K562 (cell line): ENCODE measurements around the gene SENP3. TPM values are rescaled to one million over a fixed set of nuclear protein-coding genes. Genes with fewer than 3 reads are reported as not detected.

Experiments used
- ASH1L ChIP-seq: fragments of 450-650 bp; IDR thresholded peaks from 2 replicates; pipeline ENCODE4 v1.6.1; 2018; ENCODE audit warnings: borderline replicate concordance, mild to moderate bottlenecking, low read depth; ENCODE audit not compliant: partially characterized antibody
- CBX1 ChIP-seq: sonication (generic); IDR thresholded peaks from 2 replicates; pipeline ENCODE4 v1.6.1; 2016; ENCODE audit warnings: antibody characterized with exemption, low read depth, mild to moderate bottlenecking
- DMBX1 ChIP-seq: fragments of 250-450 bp; sonication (Bioruptor Pico); IDR thresholded peaks from 2 replicates; pipeline ENCODE4 v1.8.0; 2022; ENCODE audit warnings: inconsistent platforms, mild to moderate bottlenecking, moderate library complexity, borderline replicate concordance
- GMEB1 ChIP-seq: fragments of 250-450 bp; sonication (Bioruptor Pico); IDR thresholded peaks from 2 replicates; pipeline ENCODE4 v1.4.0; 2020; ENCODE audit warnings: mild to moderate bottlenecking
- HCFC1 ChIP-seq: IDR thresholded peaks from 2 replicates; pipeline ENCODE4 v1.6.1; 2012; ENCODE audit warnings: low read depth, low read length, improper control_type of control experiment
- HDAC8 ChIP-seq: fragments of 450-650 bp; IDR thresholded peaks from 2 replicates; pipeline ENCODE4 v1.6.1; 2016; ENCODE audit warnings: mild to moderate bottlenecking, missing genetic modification characterization, moderate library complexity, missing compliant biosample characterization
- MAX ChIP-seq: sonication (generic); formaldehyde crosslinking; IDR thresholded peaks from 2 replicates; pipeline ENCODE4 v1.9.0; 2022; ENCODE audit warnings: mild to moderate bottlenecking, missing genetic modification reagents
- MNT ChIP-seq, 2 experiments: fragments of 450-650 bp; conservative IDR thresholded peaks; 2 replicates each; pipeline ENCODE4 v1.6.1; 2017; ENCODE audit warnings: mild to moderate bottlenecking in 2 of 2, moderate library complexity in 2 of 2
- MYC ChIP-seq, 2 experiments: fragments of 250-450 bp in 1 of 2; sonication (Bioruptor Pico) in 1 of 2; IDR thresholded peaks; 2 replicates each; pipeline versions ENCODE4 v1.5.1 to v1.6.1; 2012 to 2021; ENCODE audit warnings: low read depth in 2 of 2, borderline replicate concordance in 1 of 2, improper control_type of control experiment in 1 of 2, low read length in 1 of 2, mild to moderate bottlenecking in 1 of 2, moderate library complexity in 1 of 2
- MYNN ChIP-seq, 2 experiments: sonication (generic); formaldehyde crosslinking in 1 of 2; IDR thresholded peaks; 2 replicates each; pipeline versions ENCODE4 v1.5.0 to v1.6.1; 2016 to 2020; ENCODE audit warnings: antibody characterized with exemption in 1 of 2, missing genetic modification reagents in 1 of 2
- PML ChIP-seq: IDR thresholded peaks from 2 replicates; pipeline ENCODE4 v1.6.1; 2012; ENCODE audit warnings: low read length, inconsistent platforms
- RBM15 ChIP-seq: fragments of 200-400 bp; formaldehyde crosslinking; IDR thresholded peaks from 2 replicates; pipeline ENCODE4 v1.6.1; 2018; ENCODE audit warnings: mild to moderate bottlenecking, low read length, moderate library complexity; ENCODE audit not compliant: insufficient read depth
- SMARCC2 ChIP-seq: fragments of 450-650 bp; IDR thresholded peaks from 2 replicates; pipeline ENCODE4 v1.6.1; 2017; ENCODE audit warnings: antibody characterized with exemption, moderate library complexity, mild to moderate bottlenecking, low read depth
- SRSF9 ChIP-seq: fragments of 200-400 bp; formaldehyde crosslinking; IDR thresholded peaks from 2 replicates; pipeline ENCODE4 v1.6.1; 2017; ENCODE audit warnings: low read depth, low read length, borderline replicate concordance
- ZNF175 ChIP-seq: fragments of 200-800 bp; sonication (Bioruptor generic); IDR thresholded peaks from 2 replicates; pipeline ENCODE4 v1.6.1; 2016; ENCODE audit warnings: low read depth, mild to moderate bottlenecking, missing genetic modification characterization, missing compliant biosample characterization
- ZNF263 ChIP-seq: sonication (generic); formaldehyde crosslinking; IDR thresholded peaks from 2 replicates; pipeline ENCODE4 v1.8.0; 2022; ENCODE audit warnings: mild to moderate bottlenecking, missing genetic modification reagents, borderline replicate concordance
- ZNF609 ChIP-seq: sonication (generic); formaldehyde crosslinking; IDR thresholded peaks from 2 replicates; pipeline ENCODE4 v1.8.1; 2023; ENCODE audit warnings: missing genetic modification reagents, mild to moderate bottlenecking, borderline replicate concordance
- polyA plus RNA-seq, 8 experiments: library from polyadenylated mRNA; depleted of rRNA in 4 of 8; stranded (reverse) in 5 of 8; unstranded in 3 of 8; fragments of >200 nt; fragmentation: Nextera tagmentation in 2 of 8; fragmentation: Illumina TruSeq in 1 of 8; extraction: Ambion mirVana in 2 of 8; extraction: Trizol in 1 of 8; gene quantifications; 2 replicates each; pipeline versions ENCODE4 v1.2.1 to v1.2.3, GENCODE V29; 2011 to 2014; ENCODE audit warnings: inconsistent platforms in 1 of 8, missing spikeins in 1 of 8
- total RNA-seq, 7 experiments: library from RNA; depleted of rRNA in 6 of 7; stranded (reverse); fragments of >200 nt in 6 of 7; fragmentation: Illumina TruSeq in 2 of 7; extraction: Trizol in 2 of 7; gene quantifications; 2 replicates each; pipeline versions ENCODE4 v1.2.1 to v1.2.3, GENCODE V29; 2011 to 2021; ENCODE audit warnings: low replicate concordance in 1 of 7

SENP3 gene
- total and polyA plus RNA-seq, 9 of the 15 experiments (the other 6 are each of a cell fraction or from before 2014, with no cell fraction given) = 0.63 to 102 (median 78.8) TPM

GRCh38 chr17:7583253-7584109, 21.8 kb downstream of the SENP3 start, which contains the start of gene MPDU1 (continued):
- 0 out of 2 replicates have a peak, but pooled peaks have one; percentile 66 for TF ChIP-seq ZNF609 (CRISPR knock-in tag)
- no peak for TF ChIP-seq MYNN (IDR thresholded peaks at IDR 0.05)
- no peak for TF ChIP-seq MYNN (CRISPR knock-in tag; IDR thresholded peaks at IDR 0.05)
- peak; percentile 99 for TF ChIP-seq MAX
- TF ChIP-seq ZNF175 (CRISPR knock-in tag) = peak; percentile 49
- no peak for TF ChIP-seq SRSF9
- peak; percentile 92 to 95 for TF ChIP-seq MNT (conservative IDR thresholded peaks at IDR 0.05)
- TF ChIP-seq ZNF263 (CRISPR knock-in tag) = no peak; the same call in 1 of the 2 replicates
- peak; percentile 95 for TF ChIP-seq MYC (IDR thresholded peaks at IDR 0.05; ENCODE audit: low read depth, low read length)
- TF ChIP-seq MYC (CRISPR knock-in tag; IDR thresholded peaks at IDR 0.05; ENCODE audit: borderline replicate concordance, low read depth) = no peak
- no peak for TF ChIP-seq SMARCC2
- no peak for TF ChIP-seq RBM15
- peak; percentile 79; the same call in 1 of the 2 replicates for TF ChIP-seq HDAC8 (tag)
- peak; percentile 76 for TF ChIP-seq HCFC1
- TF ChIP-seq CBX1 = 0 out of 2 replicates have a peak, but pooled peaks have one; percentile 29
- peak; percentile 62 for TF ChIP-seq ASH1L
- TF ChIP-seq GMEB1 (CRISPR knock-in tag) = peak; percentile 28; the same call in 1 of the 2 replicates
- peak; percentile 58 for TF ChIP-seq PML
- peak; percentile 65 for TF ChIP-seq DMBX1
